ENCODE data around the gene STK32B.

The STK32B gene

GRCh38 chr4:5355846-5356245 is 304.6 kb downstream of the STK32B start:
- DNase-seq (ENCODE audit: low read depth) = no peak
- no peak overlapping the region for H3K4me3 ChIP-seq (ENCODE audit: low read length)
- TF ChIP-seq CTCF (conservative IDR thresholded peaks at IDR 0.05; ENCODE audit: low read depth, low read length) = no peak

- TF ChIP-seq CTCF (conservative IDR thresholded peaks at IDR 0.05; ENCODE audit: low read depth, low read length) = no peak
- DNase-seq (ENCODE audit: low read depth) = no peak
- H3K4me3 ChIP-seq (ENCODE audit: low read length) = no peak overlapping the region
These were observed 306.6 kb downstream of the STK32B start for GRCh38 chr4:5357870-5358269.

GRCh38 chr4:5361968-5362367 is 310.7 kb downstream of the STK32B start:
- TF ChIP-seq CTCF (conservative IDR thresholded peaks at IDR 0.05; ENCODE audit: low read depth, low read length) = no peak
- H3K4me3 ChIP-seq (ENCODE audit: low read length) = no peak overlapping the region
- no peak for DNase-seq (ENCODE audit: low read depth)

- TF ChIP-seq CTCF (conservative IDR thresholded peaks at IDR 0.05; ENCODE audit: low read depth, low read length) = no peak
- no peak overlapping the region for H3K4me3 ChIP-seq (ENCODE audit: low read length)
- DNase-seq (ENCODE audit: low read depth) = no peak
These were observed 313.1 kb downstream of the STK32B start for GRCh38 chr4:5364406-5364805.

- DNase-seq (ENCODE audit: low read depth) = peak; percentile 90
- TF ChIP-seq CTCF (conservative IDR thresholded peaks at IDR 0.05; ENCODE audit: low read depth, low read length) = no peak
- H3K4me3 ChIP-seq (ENCODE audit: low read length) = no peak overlapping the region
These were observed 314.1 kb downstream of the STK32B start for GRCh38 chr4:5365071-5366008.

- no peak overlapping the region for H3K4me3 ChIP-seq (ENCODE audit: low read length)
- no peak for TF ChIP-seq CTCF (conservative IDR thresholded peaks at IDR 0.05; ENCODE audit: low read depth, low read length)
- DNase-seq (ENCODE audit: low read depth) = no peak
These were observed 314.7 kb downstream of the STK32B start for GRCh38 chr4:5366009-5366386.

GRCh38 chr4:5366421-5366820 is 315.1 kb downstream of the STK32B start:
- TF ChIP-seq CTCF (conservative IDR thresholded peaks at IDR 0.05; ENCODE audit: low read depth, low read length) = no peak
- H3K4me3 ChIP-seq (ENCODE audit: low read length) = no peak overlapping the region
- peak; percentile 57 for DNase-seq (ENCODE audit: low read depth)
